ENCODE results near the gene CYTH3. TPM values are rescaled to one million over a fixed set of nuclear protein-coding genes. Genes with fewer than 3 reads are reported as not detected.

The CYTH3 gene
- total and polyA plus RNA-seq, 2 of the 4 experiments (the other 2 are of a cell fraction), result 14.2 to 34.8 TPM

GRCh38 chr7:6197801-6198551 lies 74.4 kb downstream of the CYTH3 start (continued):
- no peak for TF ChIP-seq USF2 (IDR thresholded peaks at IDR 0.05; ENCODE audit: low read depth, low read length)

GRCh38 chr7:6193709-6194108 lies 78.7 kb downstream of the CYTH3 start:
- DNase-seq (no peak), ATAC-seq (ENCODE audit: low read depth) (no peak)
- Histone ChIP-seq H3K4me1 (ENCODE audit: control insufficient read depth, insufficient read depth, low read length) (peaks cover 1% of the 10 kb centered on the region; the same call in 1 of the 2 replicates), H4K8ac (ENCODE audit: low read depth in 2 of 2, low read length in 2 of 2) (no peak overlapping the region), H3K9ac (ENCODE audit: low read depth, low read length) (no peak overlapping the region), H2AK9ac (replicated peaks; ENCODE audit: low read depth, low read length, poor library complexity) (no peak overlapping the region), H3K9me1 (ENCODE audit: insufficient read depth, low read length) (peaks cover 7% of the 10 kb centered on the region; the same call in 1 of the 2 replicates), H4K5ac (ENCODE audit: low read depth, low read length) (no peak overlapping the region), H3K79me1 (ENCODE audit: low read depth in 1 of 2, low read length in 2 of 2) (peaks cover 18 to 71% of the 10 kb centered on the region in 2 experiments), H2BK20ac (ENCODE audit: low read depth, low read length) (no peak overlapping the region), H3K4ac (ENCODE audit: low read depth, low read length) (no peak overlapping the region), H2BK15ac (ENCODE audit: low read depth, low read length) (no peak overlapping the region), H3K9me3 (ENCODE audit: control insufficient read depth, insufficient read depth, low read length) (no peaks in the 10 kb centered on the region), H3K18ac (ENCODE audit: low read depth, low read length) (no peak overlapping the region), H2AFZ (replicated peaks; ENCODE audit: low read length, poor library complexity) (no peak overlapping the region), H3K23ac (ENCODE audit: low read depth, low read length) (no peak overlapping the region), H3K4me2 (ENCODE audit: low read depth, low read length) (no peak overlapping the region), H3K56ac (ENCODE audit: extremely low read depth, insufficient read depth, low read length) (no peak overlapping the region), H3K27me3 (ENCODE audit: control insufficient read depth, insufficient read depth, low read length) (no peaks in the 10 kb centered on the region), H2AK5ac (ENCODE audit: low read depth, low read length) (no peak overlapping the region), H3K4me3 (ENCODE audit: insufficient read depth, low read depth, low read length) (no peak overlapping the region), H3K36me3 (ENCODE audit: control insufficient read depth, insufficient read depth, low read length) (peaks cover 5% of the 10 kb centered on the region; the same call in 1 of the 2 replicates), H4K91ac (ENCODE audit: insufficient read depth, low read depth, low read length) (no peak overlapping the region), H2BK5ac (ENCODE audit: low read depth, low read length, poor library complexity, severe bottlenecking) (no peak overlapping the region), H3K27ac (ENCODE audit: insufficient read depth, low read length) (no peak overlapping the region), H3K14ac (replicated peaks; ENCODE audit: low read depth, low read length) (no peak overlapping the region), H4K20me1 (ENCODE audit: insufficient read depth, low read length) (peaks cover 17% of the 10 kb centered on the region; the same call in 1 of the 2 replicates), H2BK120ac (ENCODE audit: low read depth, low read length) (no peak overlapping the region)
- 40% methylated on average over 2 of the region's 8 CpGs; no CpG with 5 or more reads in 1 of the 2 experiments for WGBS, 2 experiments (ENCODE audit: extremely low coverage in 2 of 2, insufficient read length in 1 of 2)
- in situ Hi-C loops (cut with MboI; ENCODE audit: low sequenced_read_pairs) (no loop called here), intact Hi-C loops (cut with micrococcal nuclease) (no loop called here), dilution Hi-C loops (cut with HindIII; ENCODE audit: low sequenced_read_pairs, unreplicated experiment) (no loop called here)
- ChIA-PET CTCF (interaction anchor here (0.6 kb wide), 2 partner anchors 61 to 67 kb away, joined by 3 to 4 read pairs; no protein-coding TSS in a partner anchor), POLR2A (ENCODE audit: unreplicated experiment) (no interaction called here)
- no TSS peak for BruUV-seq (replicated peaks)
- no peak for TF ChIP-seq ELK1 (IDR thresholded peaks at IDR 0.05; ENCODE audit: borderline replicate concordance, low read depth, low read length)
- no peak for TF ChIP-seq NFE2L2 (IDR thresholded peaks at IDR 0.05; ENCODE audit: low read depth, low read length)
- TF ChIP-seq SMC3 (IDR thresholded peaks at IDR 0.05; ENCODE audit: low read depth, low read length), result no peak
- TF ChIP-seq BHLHE40 (IDR thresholded peaks at IDR 0.05; ENCODE audit: low read depth, low read length), result no peak
- no peak for TF ChIP-seq MXI1 (IDR thresholded peaks at IDR 0.05; ENCODE audit: borderline replicate concordance, low read depth, low read length)
- TF ChIP-seq CTCF (conservative IDR thresholded peaks at IDR 0.05; ENCODE audit: low read depth, low read length), result no peak
- TF ChIP-seq MAFK (IDR thresholded peaks at IDR 0.05; ENCODE audit: low read depth, low read length), result no peak
- TF ChIP-seq CHD1 (IDR thresholded peaks at IDR 0.05; ENCODE audit: low read depth, low read length), result no peak
- no peak for TF ChIP-seq FOS (IDR thresholded peaks at IDR 0.05; ENCODE audit: low read depth, low read length)
- TF ChIP-seq USF2 (IDR thresholded peaks at IDR 0.05; ENCODE audit: low read depth, low read length), result no peak
